HG03060 (cell line): Measurements from ENCODE around the gene RTL9.

Experiments used
- ATAC-seq: cut with Tn5 transposase; IDR thresholded peaks from one replicate; pipeline ENCODE4 v1.9.1; 2021; ENCODE audit warnings: low read depth, moderate number of reproducible peaks; ENCODE audit not compliant: unreplicated experiment

RTL9 gene

DNA sequence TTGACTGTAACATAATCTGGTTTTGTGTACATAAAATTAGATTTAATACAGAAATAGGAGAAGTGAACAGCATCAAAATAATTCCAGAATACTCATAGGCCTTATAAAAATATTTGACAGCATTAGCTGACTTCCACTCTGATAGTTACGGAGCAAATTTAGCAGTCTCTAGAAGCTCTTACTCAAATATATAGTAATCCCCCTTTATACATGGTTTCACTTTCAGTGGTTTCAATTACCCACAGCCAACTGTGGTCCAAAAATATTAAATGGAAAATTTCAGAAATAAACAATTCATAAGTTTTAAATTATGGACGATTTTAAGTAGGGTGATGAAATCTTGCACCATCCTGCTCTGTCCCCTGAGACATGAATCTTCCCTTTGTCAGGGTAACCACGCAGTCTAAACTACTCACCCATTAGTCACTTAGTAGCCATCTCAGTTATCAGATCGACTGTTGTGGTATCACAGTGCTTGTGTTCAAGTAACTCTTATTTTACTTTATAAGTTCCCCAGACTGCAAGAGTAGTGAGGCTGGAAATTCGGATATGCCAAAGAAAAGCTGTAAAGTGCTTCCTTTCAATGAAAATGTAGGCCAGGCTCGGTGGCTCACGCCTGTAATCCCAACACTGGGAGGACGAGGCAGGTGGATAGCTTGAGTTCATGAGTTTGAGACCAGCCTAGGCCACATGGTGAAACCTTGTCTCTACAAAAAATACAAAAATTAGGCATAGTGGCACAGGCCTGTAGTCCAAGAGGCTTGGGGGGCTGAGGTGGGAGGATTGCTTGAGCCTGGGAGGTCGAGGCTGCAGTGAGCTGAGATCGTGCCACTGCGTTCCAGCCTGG lies 17.2 kb upstream of the RTL9 start:
- ATAC-seq: peak; percentile 85

- ATAC-seq: no peak
Measured at GRCh38 chrX:110346681-110347080, 12.0 kb upstream of the RTL9 start.

GRCh38 chrX:110359273-110359672 lies 625 bp downstream of the RTL9 start:
- no peak for ATAC-seq

DNA sequence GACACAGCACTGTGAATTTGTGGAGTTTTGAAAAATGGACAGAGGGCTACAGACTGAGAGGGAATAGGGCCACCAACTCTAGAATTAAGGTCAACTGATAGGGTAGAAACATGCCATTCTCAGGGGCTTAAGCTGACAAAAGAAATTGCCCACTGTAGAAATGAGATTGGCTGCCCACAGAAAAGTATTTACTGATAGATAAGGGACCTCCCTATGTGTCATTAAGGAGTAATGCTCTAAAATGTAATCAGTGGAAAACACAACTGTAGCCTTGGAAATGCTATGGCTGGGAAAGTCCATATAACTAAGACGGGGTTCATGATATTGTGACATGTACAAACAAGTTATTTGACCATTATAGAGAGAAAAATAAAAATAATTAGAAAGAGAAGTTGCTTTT lies 4.6 kb downstream of the RTL9 start:
- no peak for ATAC-seq

GRCh38 chrX:110373310-110373709 lies 14.7 kb downstream of the RTL9 start:
- no peak for ATAC-seq

- ATAC-seq: no peak
Measured at GRCh38 chrX:110374559-110374958, 15.9 kb downstream of the RTL9 start.

DNA sequence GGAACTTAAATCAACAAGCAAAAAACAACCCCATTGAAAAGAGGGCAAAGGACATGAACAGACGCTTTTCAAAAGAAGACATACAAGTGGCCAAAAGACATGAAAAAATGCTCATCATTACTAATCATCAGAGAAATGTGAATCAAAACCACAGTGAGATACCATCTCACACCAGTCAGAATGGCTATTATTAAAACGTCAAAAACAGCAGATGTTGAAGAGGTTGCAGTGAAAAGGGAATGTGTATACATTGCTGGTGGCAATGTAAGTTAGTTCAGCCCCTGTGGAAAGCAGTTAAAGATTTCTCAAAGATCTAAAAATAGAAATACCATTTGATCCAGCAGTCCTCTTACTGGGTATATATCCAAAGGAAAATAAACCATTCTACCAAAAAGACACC lies 22.6 kb downstream of the RTL9 start:
- ATAC-seq: no peak

DNA sequence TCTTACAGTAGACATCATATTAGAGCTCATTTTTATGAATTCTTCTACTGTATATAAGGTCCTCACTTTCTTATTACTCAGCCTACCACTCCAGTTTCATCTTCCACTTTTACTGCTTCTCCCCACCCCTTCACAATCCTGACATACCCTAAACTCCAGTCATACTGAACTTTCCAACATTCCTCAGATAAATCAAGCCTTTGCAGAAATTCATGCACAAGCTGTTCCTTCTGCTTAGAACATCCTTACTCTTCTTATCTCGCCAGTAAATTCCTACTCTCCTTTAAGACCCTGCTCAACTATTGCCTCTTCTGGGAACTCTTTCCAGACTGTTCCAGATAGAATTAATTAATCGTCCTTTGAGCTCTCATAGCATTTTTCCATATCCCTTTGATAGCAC lies 24.8 kb downstream of the RTL9 start:
- ATAC-seq: no peak

GRCh38 chrX:110384490-110384889 lies 25.8 kb downstream of the RTL9 start:
- ATAC-seq: no peak

GRCh38 chrX:110389570-110389969 lies 30.9 kb downstream of the RTL9 start:
- ATAC-seq: no peak

DNA sequence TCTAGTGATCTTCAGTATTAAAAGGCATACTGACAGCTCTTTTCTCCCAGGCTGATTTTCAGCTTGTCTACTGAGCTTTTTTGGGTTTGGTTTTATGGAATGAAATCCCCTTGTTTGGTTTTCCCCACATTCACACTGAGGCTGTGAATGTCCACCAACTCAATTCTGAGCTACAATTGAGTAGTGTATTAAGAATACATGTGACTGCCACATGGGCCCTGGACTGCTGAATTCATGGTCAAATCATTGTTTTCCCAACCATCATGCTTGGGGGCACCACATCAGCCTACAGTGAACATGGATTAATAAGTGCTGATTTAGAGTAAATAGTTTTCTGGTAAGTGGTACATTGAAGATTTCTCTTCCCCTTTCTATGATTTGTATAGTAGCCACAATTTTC lies 32.4 kb downstream of the RTL9 start:
- ATAC-seq: no peak

- ATAC-seq: no peak
Measured at GRCh38 chrX:110394651-110395050, 36.0 kb downstream of the RTL9 start.

DNA sequence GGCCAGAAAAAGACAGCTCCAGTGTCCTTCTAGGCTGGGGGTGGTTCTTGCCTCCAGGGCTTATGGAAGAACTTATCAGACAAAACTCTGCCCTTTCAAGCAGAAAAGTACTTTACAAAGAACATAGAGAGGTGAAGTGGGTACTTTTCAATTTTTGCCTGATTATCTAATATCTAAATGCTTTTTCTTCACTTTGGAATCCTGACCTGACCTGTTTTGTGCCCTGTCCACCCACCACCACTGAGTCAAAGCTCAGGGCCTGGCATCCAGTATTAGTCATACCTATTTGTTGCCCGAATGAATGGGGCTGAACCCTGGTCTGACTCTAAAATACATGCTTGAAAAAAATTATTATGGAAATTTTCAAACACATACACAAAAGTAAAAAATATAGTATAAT lies 37.2 kb downstream of the RTL9 start:
- ATAC-seq: no peak

GRCh38 chrX:110396735-110397134 lies 38.1 kb downstream of the RTL9 start:
- ATAC-seq: no peak

GRCh38 chrX:110397339-110397738 lies 38.7 kb downstream of the RTL9 start:
- ATAC-seq: no peak

- ATAC-seq: no peak
Measured at GRCh38 chrX:110397904-110398303, 39.3 kb downstream of the RTL9 start.

GRCh38 chrX:110399497-110399896 lies 40.8 kb downstream of the RTL9 start:
- no peak for ATAC-seq

GRCh38 chrX:110399966-110400365 lies 41.3 kb downstream of the RTL9 start:
- no peak for ATAC-seq

- ATAC-seq: no peak
Measured at GRCh38 chrX:110401135-110401534, 42.5 kb downstream of the RTL9 start.

DNA sequence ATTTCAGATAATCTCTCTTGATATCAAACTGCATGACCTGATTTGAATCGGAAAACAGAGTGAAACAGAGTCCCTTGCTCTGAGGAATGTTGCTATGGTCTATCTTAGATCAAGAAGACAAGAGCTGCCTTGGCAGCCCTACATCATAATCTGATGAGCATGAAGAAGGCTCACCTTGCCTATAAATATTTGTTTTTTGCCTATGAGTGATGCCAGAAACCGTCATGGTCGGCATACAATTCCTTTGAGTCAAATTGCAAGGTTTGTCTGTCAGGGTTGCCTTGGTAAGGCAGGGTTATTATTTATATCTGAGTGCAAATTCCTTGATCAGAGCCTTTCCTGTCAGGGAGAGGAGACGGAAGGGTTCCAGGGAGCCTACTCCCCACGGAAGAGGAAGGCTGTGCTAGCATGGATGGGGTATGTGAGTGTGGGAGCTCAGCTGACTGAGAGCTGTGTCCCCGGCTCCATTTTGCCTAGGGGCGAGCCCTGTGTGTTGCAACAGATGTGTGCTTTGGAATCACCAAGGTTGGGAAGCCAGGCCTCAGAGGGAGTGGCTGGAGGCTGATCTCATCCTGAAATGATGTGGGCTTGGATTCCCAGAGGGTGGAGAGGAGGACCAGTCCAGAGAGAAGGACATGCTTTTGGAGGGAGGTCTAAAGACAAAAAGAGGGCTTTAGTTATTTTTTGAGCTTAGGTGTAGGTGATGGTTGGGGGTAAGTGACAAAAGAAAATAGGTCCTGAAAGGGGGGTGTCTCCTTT lies 43.6 kb downstream of the RTL9 start:
- ATAC-seq: no peak

DNA sequence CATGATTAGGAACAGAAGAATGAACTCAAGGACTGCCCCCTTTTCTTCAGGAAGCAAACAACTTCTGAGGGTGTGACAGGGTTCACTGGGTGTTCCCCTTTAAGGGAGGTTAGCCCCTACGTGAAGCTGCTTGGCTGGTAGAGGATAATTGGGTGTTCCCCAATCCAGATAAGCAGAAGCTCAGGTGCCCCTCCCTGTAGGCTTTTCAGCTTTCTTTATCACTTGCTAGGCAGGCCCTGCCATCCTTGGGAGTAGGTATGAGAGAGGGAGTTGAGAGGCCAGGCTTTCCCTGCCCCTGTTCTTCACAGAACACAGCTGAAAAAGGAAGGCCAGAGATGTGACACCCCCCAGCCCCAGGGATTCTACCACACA lies 44.2 kb downstream of the RTL9 start:
- ATAC-seq: no peak
